ENCODE results near the gene MUSK. TPM values are rescaled to one million over a fixed set of nuclear protein-coding genes. Genes with fewer than 3 reads are reported as not detected.
"Not testable (repeated sequence)": the region's sequence is repeated elsewhere in the genome, so short reads cannot be mapped to it uniquely, and the experiment has no call there.

The MUSK gene
- total RNA-seq, 1 donor from 2014 or later, result 0.24 TPM

DNA sequence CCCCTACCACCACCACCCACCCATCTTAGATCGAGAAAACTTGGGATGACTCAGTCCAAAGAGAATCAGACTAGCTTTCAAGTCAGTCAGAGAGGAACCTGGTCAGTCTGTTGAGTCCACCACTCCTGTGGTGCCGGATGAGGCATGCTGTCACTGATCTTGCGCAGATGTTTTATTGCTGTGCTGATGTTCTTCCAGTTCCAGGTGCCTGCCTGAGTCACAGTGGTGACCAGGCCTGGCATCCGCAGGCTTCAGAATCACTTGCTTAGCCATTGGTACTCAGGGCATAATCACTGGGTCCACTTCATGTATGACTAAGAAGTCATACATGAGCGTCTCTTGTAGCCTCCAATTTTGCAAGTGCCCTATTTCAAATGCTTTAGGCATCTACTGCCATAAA lies 114.1 kb downstream of the MUSK start:
- Histone ChIP-seq H2AFZ (replicated peaks) (no peak overlapping the region), H3K9ac (no peak overlapping the region), H3K4me3 (no peak overlapping the region), H3K4me1 (peaks cover 9% of the 10 kb centered on the region), H3K9me3 (ENCODE audit: low read depth) (no peaks in the 10 kb centered on the region), H3K36me3 (no peaks in the 10 kb centered on the region), H3K27me3 (no peaks in the 10 kb centered on the region), H3K4me2 (no peak overlapping the region), H4K20me1 (ENCODE audit: low read depth) (no peaks in the 10 kb centered on the region), H3K27ac (no peak overlapping the region), H3K79me2 (ENCODE audit: low read depth) (no peaks in the 10 kb centered on the region), H3F3A (ENCODE audit: low read depth) (no peaks in the 10 kb centered on the region)
- no peak for DNase-seq (ENCODE audit: low spot score)
- no peak overlapping the region for H3K4me3 Mint-ChIP-seq
- H3K4me1 Mint-ChIP-seq, result peaks cover 9% of the 10 kb centered on the region
- peaks cover 7% of the 10 kb centered on the region for H3K9me3 Mint-ChIP-seq
- no peaks in the 10 kb centered on the region for H3K36me3 Mint-ChIP-seq
- no peak overlapping the region for H3K27ac Mint-ChIP-seq
- no peaks in the 10 kb centered on the region for H3K27me3 Mint-ChIP-seq (ENCODE audit: insufficient read depth, low read depth)
- TF ChIP-seq CTCF (IDR thresholded peaks at IDR 0.05) (no peak), EZH2phosphoT487 (IDR thresholded peaks at IDR 0.05) (no peak), EZH2 (IDR thresholded peaks at IDR 0.05) (no peak)

- H3K27ac ChIP-seq, result no peak overlapping the region
- no peak overlapping the region for H3K4me3 Mint-ChIP-seq
Measured at GRCh38 chr9:110784309-110784708, 115.7 kb downstream of the MUSK start.

GRCh38 chr9:110785166-110785565 lies 116.6 kb downstream of the MUSK start:
- peaks cover 5% of the 10 kb centered on the region for H3K9me3 Mint-ChIP-seq
- no peak overlapping the region for H3K4me2 ChIP-seq
- H3K79me2 ChIP-seq (ENCODE audit: low read depth), result no peaks in the 10 kb centered on the region
- TF ChIP-seq EZH2 (IDR thresholded peaks at IDR 0.05) (no peak), EZH2phosphoT487 (IDR thresholded peaks at IDR 0.05) (no peak), CTCF (IDR thresholded peaks at IDR 0.05) (no peak)
- no peaks in the 10 kb centered on the region for H4K20me1 ChIP-seq (ENCODE audit: low read depth)
- no peak overlapping the region for H3K4me3 ChIP-seq
- no peaks in the 10 kb centered on the region for H3K4me1 ChIP-seq
- H2AFZ ChIP-seq (replicated peaks), result no peak overlapping the region
- H3K4me1 Mint-ChIP-seq, result no peaks in the 10 kb centered on the region
- no peaks in the 10 kb centered on the region for H3F3A ChIP-seq (ENCODE audit: low read depth)
- no peak overlapping the region for H3K27ac ChIP-seq
- H3K4me3 Mint-ChIP-seq, result no peak overlapping the region
- no peaks in the 10 kb centered on the region for H3K27me3 Mint-ChIP-seq (ENCODE audit: insufficient read depth, low read depth)
- no peaks in the 10 kb centered on the region for H3K36me3 Mint-ChIP-seq
- no peaks in the 10 kb centered on the region for H3K9me3 ChIP-seq (ENCODE audit: low read depth)
- no peak overlapping the region for H3K27ac Mint-ChIP-seq
- no peak for DNase-seq (ENCODE audit: low spot score)
- no peaks in the 10 kb centered on the region for H3K36me3 ChIP-seq
- H3K9ac ChIP-seq, result no peak overlapping the region
- no peaks in the 10 kb centered on the region for H3K27me3 ChIP-seq

More at GRCh38 chr9:110784309-110784708, 115.7 kb downstream of the MUSK start:
- no peak for DNase-seq (ENCODE audit: low spot score)
- TF ChIP-seq CTCF (IDR thresholded peaks at IDR 0.05) (no peak), EZH2 (IDR thresholded peaks at IDR 0.05) (no peak), EZH2phosphoT487 (IDR thresholded peaks at IDR 0.05) (no peak)
- H3F3A ChIP-seq (ENCODE audit: low read depth), result no peaks in the 10 kb centered on the region
- no peaks in the 10 kb centered on the region for H3K36me3 ChIP-seq
- H3K4me3 ChIP-seq, result no peak overlapping the region
- no peak overlapping the region for H3K9ac ChIP-seq
- H2AFZ ChIP-seq (replicated peaks), result no peak overlapping the region
- Mint-ChIP-seq H3K27ac (no peak overlapping the region), H3K9me3 (peaks cover 5% of the 10 kb centered on the region), H3K36me3 (no peaks in the 10 kb centered on the region), H3K4me1 (no peaks in the 10 kb centered on the region), H3K27me3 (ENCODE audit: insufficient read depth, low read depth) (no peaks in the 10 kb centered on the region)
- no peaks in the 10 kb centered on the region for H3K9me3 ChIP-seq (ENCODE audit: low read depth)
- no peaks in the 10 kb centered on the region for H3K27me3 ChIP-seq
- no peaks in the 10 kb centered on the region for H3K79me2 ChIP-seq (ENCODE audit: low read depth)
- H4K20me1 ChIP-seq (ENCODE audit: low read depth), result no peaks in the 10 kb centered on the region
- H3K4me1 ChIP-seq, result no peaks in the 10 kb centered on the region
- no peak overlapping the region for H3K4me2 ChIP-seq

DNA sequence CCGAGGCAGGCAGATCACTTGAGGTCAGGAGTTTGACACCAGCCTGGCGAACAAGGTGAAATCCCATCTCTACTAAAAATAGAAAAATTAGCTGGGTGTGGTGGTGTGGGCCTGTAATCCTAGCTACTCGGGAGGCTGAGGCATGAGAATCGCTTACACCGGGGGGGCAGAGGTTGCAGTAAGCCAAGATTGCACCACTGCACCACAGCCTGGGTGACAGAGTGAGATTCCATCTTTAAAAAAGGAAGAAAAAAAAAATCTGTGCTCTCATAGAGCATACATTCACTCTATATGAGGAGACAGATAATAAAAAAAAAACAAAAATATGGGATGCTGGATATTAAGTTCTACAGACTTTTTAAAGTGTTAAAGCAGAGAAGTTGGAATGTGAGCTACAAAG lies 119.8 kb downstream of the MUSK start:
- DNase-seq (ENCODE audit: low spot score); H3K4me1 Mint-ChIP-seq; H3K4me3 ChIP-seq; H2AFZ ChIP-seq (replicated peaks); H3K36me3 Mint-ChIP-seq; H4K20me1 ChIP-seq (ENCODE audit: low read depth); H3K9me3 Mint-ChIP-seq; H3K27ac ChIP-seq; H3K9me3 ChIP-seq (ENCODE audit: low read depth); H3K4me3 Mint-ChIP-seq; H3F3A ChIP-seq (ENCODE audit: low read depth); H3K36me3 ChIP-seq; H3K27ac Mint-ChIP-seq; H3K9ac ChIP-seq; H3K4me2 ChIP-seq; H3K27me3 ChIP-seq; H3K27me3 Mint-ChIP-seq (ENCODE audit: insufficient read depth, low read depth); H3K4me1 ChIP-seq; H3K79me2 ChIP-seq (ENCODE audit: low read depth): not testable (repeated sequence)

All from neural progenitor cell (in vitro differentiated cells).